Measurements from ENCODE around the gene TRNP1.
"Not testable (repeated sequence)": the region's sequence is repeated elsewhere in the genome, so short reads cannot be mapped to it uniquely, and the experiment has no call there.

Gene TRNP1

DNA sequence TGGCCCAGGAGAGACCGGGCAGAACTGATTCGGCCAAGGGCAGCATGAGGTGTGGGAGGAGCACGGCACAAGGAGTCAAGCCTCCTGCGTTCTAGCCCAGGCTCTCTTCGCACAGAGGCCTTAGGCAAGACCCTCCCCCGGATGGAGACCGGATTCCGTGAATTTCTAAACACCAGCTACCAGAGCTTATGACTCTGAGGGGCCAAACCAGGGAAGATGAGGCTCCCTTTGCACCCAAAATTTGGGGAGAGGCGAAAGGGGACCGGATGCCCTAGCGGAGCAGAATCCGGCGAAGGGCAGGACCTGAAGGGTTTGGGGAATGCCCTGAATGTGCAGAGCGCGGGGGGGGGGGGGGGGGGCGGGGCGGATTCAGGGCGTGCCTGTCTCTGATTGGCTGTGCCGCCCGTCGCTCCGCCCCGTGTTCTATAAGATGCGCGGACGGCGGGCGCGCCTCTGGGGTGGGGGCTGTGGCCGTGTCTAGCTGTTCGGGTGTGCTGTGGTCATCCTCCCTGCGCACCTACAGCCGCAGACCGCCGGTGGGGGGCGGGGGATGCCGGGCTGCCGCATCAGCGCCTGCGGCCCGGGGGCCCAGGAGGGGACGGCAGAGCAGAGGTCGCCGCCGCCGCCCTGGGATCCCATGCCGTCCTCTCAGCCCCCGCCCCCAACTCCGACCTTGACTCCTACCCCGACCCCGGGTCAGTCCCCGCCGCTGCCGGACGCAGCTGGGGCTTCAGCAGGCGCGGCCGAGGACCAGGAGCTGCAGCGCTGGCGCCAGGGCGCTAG lies at the start of gene TRNP1:
TRNP1 (plus strand) TSS at position 456 of the 783 bp plus-strand sequence; CDS start at position 551, 95 bp downstream.
- peak; percentile 60 for DNase-seq

- no peak for DNase-seq
Measured at GRCh38 chr1:26945138-26945537, 48.4 kb upstream of the TRNP1 start.

DNA sequence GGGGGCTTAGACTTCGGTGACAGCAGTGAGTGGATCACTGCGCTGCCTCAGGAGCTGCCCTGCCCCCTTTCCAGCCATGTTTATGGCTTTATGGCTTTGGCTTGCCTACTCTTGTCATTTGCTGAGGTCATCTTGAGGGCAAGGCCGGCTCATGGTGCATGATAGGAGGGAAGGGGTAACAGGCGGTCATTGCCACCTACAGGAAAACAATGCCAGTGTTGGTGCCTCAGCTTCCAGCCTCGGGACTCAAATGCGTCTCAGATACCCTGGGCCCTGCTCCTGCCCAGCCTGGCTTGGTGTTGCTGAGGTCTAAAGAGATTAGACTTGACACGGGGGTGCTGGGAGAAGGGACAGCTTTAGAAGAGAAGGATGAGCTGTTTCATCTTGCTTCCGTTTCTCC lies 47.8 kb upstream of the TRNP1 start:
- DNase-seq: no peak

DNA sequence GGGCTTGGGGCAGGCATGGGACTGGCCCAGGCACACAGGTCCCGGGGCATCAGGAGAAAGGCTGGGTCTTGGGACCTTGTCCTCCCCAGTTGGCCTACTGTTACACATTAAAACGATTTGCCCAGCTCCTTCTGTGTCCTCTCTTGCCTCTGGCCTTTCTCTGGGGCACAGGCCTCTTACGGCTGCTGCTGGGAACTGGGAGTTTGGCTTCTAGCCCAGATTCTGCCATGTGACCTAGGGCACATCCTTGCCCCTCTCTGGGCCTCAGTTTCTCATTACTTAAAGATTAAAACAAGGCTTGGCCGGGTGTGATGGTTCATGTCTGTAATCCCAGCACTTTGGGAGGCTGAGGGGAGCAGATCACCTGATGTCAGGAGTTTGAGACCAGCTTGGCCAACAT lies 47.2 kb upstream of the TRNP1 start:
- DNase-seq: no peak

DNA sequence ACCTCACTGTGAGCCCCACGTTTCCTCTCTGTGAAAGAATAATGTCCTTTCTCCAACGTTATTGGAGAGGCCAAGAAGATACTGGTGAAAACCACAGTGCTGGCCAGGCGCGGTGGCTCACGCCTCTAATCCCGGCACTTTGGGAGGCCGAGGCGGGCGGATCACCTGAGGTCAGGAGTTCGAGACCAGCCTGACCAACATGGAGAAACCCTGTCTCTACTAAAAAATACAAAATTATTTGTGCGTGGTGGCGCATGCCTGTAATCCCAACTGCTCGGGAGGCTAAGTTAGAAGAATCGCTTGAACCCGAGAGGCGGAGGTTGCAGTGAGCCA lies 44.8 kb upstream of the TRNP1 start:
- DNase-seq: not testable (repeated sequence)

DNA sequence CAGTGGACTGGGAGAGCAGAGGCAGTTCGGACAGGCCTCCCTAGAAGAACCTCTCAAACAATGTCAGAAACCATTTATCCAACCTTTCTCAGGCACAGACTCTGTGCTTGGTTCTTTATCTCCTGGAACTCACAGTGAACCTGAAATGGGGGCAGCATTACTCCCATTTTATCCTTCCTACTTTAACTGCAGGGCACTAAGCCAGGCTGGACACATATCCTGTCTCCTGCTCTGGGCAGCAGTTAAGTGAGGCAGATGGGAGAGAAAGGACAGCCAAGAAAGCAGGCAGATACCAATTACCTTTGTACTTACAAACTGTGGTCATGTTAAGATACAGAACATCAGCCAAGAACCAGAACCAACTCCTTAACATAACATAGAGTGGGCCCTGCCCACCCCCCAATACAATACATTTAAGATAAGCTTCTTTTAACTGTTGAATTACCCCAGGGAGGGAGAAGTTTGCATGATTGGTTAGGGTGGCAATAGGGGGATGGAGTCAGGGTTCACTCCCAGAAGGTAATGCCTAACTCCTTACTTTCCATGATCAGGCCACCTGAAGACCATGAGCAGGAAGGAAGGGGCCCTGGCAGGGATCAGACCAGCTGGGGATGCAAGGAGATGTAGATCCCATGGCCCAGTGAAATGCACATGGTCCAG lies 44.1 kb upstream of the TRNP1 start:
- no peak for DNase-seq

GRCh38 chr1:26949926-26950319 lies 43.6 kb upstream of the TRNP1 start:
- DNase-seq: no peak

DNA sequence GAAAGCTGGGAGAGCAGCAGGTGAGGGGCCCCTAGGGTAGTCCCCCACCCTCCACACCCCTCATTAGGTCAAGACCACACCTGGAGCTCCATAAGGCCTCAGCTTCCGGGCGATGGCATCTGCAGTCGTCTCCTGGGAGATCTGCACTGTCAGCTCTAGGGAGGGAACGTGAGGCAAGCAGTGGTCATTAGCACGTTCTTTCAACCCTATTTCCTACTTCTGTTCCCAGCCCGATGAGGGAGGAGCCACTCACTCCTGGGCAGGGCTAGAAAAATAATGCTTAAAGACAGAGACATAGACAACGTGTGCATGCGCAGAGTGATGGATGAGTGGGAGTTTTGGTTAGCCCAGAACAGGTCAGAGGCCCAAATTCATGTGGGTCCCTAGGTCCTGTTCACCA lies 42.9 kb upstream of the TRNP1 start:
- no peak for DNase-seq

- DNase-seq: no peak
Measured at GRCh38 chr1:26951216-26951615, 42.3 kb upstream of the TRNP1 start.

GRCh38 chr1:26951821-26952497 lies 41.5 kb upstream of the TRNP1 start:
- DNase-seq: no peak

- DNase-seq: no peak
Measured at GRCh38 chr1:26953374-26953773, 40.1 kb upstream of the TRNP1 start.

GRCh38 chr1:26956321-26956720 lies 37.2 kb upstream of the TRNP1 start:
- no peak for DNase-seq

GRCh38 chr1:26957306-26957705 lies 36.2 kb upstream of the TRNP1 start:
- DNase-seq: no peak

- DNase-seq: no peak
Measured at GRCh38 chr1:26959270-26959669, 34.2 kb upstream of the TRNP1 start.

DNA sequence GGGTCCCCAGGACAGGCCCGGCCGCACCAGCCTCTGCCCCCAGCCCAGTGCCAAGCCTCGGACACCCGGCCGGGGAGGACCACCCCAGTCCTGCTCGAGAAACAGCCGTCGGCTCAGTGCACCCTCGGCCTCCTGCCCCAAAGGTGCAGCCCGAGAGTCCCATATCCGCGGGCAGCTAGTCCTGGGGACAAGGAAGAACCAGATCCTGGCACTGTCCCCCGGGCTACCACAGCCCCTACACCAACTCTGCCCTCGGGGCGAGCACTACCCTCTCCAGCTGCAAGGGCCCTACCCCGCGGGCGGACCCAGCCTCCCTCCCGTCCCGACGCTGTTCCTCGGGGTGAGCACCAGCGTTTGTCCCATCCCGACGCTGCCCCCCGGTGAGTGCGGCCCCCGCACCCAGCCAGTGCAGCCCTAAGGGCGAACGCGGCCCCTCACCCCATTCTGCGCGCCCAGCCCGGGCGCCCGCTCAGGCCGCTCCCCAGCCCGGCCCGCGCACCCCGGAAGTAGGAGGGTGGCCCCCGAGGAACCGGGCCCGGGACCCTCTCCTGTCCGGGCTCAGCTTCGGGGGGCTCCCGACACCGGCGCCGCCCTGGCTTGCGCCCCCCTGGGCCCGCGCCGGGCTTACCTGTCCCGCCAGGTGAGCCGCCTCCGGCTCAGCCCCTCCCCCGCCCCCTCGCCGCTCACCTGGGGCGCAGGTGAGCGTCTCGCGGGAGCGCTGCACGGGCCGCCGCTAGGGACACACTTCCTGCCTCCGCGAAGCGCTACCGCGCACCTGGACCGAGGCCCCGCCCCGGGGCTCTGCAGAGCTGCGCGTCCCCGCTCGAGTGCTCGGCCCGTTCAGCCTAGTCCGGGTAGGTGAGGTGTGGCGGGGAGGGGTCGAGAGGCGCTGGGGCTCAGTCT lies 33.5 kb upstream of the TRNP1 start, which contains the start of gene KDF1:
KDF1 (minus strand) TSS at position 747 of the 903 bp plus-strand sequence. CDS start 8,088 bp downstream, outside the sequence.
- peak; percentile 16 for DNase-seq

GRCh38 chr1:26960625-26960966 lies 32.9 kb upstream of the TRNP1 start:
- DNase-seq: no peak

DNA sequence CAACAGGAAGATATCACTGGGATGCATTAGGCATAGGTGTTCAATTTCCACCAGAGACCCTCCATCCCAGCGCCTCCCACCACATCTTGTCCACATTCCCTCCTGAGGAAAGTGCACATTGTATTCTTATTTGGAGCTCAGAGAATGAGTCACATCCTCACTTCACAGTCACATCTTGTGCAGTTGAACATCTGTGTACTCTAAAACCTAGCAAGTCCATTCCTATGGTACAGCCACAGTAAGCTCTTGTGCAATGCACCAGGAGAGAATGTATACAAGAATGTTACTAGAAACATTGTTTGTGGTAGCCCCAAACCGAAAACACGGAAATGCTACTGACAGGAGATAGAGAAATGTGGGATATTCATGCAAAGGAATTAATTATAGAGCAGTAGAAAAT lies 31.7 kb upstream of the TRNP1 start:
- no peak for DNase-seq

DNA sequence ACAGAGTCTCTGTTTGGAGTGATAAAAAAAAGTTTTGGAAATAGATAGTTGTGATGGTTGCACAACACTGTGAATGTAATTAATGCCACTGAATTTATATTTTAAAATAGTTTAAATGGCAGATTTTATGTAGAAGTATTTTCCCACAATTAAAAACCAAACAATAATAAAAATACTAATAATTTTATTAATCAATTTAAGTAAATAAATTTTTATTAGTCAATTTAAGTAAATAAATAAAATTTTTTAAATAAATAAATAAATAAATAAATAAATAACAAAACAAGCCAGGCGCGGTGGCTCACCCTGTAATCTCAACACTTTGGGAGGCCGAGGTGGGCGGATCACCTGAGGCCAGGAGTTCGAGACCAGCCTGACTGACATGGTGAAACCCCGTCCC lies 28.3 kb upstream of the TRNP1 start:
- no peak for DNase-seq

GRCh38 chr1:26965628-26966027 lies 27.9 kb upstream of the TRNP1 start:
- DNase-seq: no peak

DNA sequence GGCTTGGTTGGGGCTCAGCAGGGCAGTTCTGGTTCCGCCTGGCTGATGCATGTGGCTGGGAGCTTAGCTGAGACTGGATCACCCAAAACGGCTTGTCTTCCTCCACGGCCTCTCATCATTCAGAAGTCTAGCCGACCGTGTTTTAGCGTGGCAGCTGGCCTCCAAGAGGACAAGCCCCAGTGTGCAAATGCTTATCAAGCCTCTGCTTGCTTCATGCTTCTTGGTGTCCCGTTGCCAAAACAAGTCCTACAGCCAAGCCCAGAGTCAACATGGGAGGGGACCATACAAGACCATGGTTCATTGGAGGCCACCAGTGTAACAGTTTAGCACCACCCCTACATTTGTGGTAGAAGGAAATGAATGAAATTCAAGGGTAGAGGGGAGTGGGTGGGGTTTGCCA lies 22.7 kb upstream of the TRNP1 start:
- no peak for DNase-seq

DNA sequence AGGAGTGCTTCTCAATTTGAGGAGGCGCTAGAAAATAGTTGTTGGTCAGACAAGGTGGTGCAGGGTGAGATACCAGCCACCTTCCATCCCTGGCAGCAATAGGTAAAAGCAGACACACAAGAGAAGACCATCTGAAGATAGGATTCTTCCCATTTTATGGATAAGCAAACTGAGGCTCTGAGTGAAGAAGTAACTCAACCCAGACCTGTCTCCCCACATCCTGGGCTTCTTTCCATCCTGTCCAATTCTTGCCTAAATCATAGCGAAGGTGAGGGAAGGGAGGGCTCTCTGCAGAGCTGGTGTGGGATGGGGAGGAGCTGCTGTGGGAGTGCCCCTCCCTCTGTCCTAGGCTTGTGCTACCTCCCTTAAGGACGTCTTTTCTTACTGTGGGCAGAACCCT lies 21.9 kb upstream of the TRNP1 start:
- DNase-seq: no peak

DNA sequence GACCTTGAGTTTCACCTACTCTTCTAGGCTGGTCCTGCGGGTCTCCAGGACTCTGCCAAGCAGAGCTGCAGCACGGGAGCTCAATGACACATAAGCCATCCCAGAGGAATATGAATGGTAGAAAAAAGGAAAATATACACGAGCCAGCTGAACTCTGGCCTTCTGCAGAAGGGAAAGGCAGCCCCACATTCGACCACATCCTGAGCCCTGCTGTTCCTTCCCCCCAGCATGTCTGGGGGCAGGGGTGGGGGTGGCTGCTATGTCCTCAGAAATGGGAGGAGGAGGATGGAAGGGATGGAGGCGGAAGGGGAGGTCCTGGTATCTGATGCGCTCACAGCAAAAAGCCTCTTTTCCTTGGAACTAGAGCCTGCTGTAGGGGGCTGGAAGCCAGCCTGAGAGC lies 21.1 kb upstream of the TRNP1 start:
- DNase-seq: no peak

DNA sequence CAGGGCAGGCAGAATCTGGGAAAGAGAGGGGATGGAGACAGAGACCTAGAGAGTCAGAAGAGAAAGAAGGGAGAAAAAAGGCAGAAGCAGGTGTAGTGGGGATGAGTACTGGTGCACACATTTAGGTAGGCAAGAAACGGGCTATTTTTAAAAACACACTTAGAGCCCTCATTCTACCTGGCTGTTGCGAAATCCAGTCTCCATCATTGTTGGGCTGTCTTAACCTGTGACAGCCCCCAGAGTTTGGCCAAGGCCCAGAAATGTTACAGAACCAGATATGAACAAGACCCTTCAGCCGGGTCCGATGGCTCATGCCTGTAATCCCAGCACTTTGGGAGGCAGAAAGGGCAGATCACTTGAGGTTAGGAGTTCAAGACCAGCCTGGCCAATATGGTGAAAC lies 20.7 kb upstream of the TRNP1 start:
- DNase-seq: no peak
